Measurements from ENCODE around the gene VANGL2. TPM values are rescaled to one million over a fixed set of nuclear protein-coding genes. Genes with fewer than 3 reads are reported as not detected.

Gene VANGL2
- total RNA-seq, 1 donor from 2014 or later = 5.5 TPM

- peaks cover 49% of the 10 kb centered on the region for H3K4me1 Mint-ChIP-seq
- H3K27me3 Mint-ChIP-seq = no peaks in the 10 kb centered on the region
- POLR2A ChIA-PET = interaction anchor here (1.2 kb wide), 2 partner anchors 13 to 21 kb away, joined by 5 to 6 read pairs; no protein-coding TSS in a partner anchor
- no peak overlapping the region for H3K4me3 Mint-ChIP-seq
- TF ChIP-seq CTCF (IDR thresholded peaks at IDR 0.05) = no peak
- no peak for ATAC-seq (ENCODE audit: low read depth)
- DNase-seq = no peak
- intact Hi-C loops (cut with micrococcal nuclease) = no loop called here
- H3K9me3 Mint-ChIP-seq = peaks cover 7% of the 10 kb centered on the region
- H3K27ac Mint-ChIP-seq = peak overlapping the region; percentile 52
- peaks cover 6% of the 10 kb centered on the region for H3K36me3 Mint-ChIP-seq (ENCODE audit: low read depth)
- CTCF ChIA-PET = interaction anchor here (1.5 kb wide), 1 partner anchor 17 kb away, joined by 4 read pairs; no protein-coding TSS in a partner anchor
Measured at GRCh38 chr1:160467576-160467975, 67.2 kb downstream of the VANGL2 start.

- intact Hi-C loops (cut with micrococcal nuclease) = no loop called here
- Mint-ChIP-seq H3K27ac (no peak overlapping the region), H3K4me1 (peaks cover 18% of the 10 kb centered on the region), H3K9me3 (no peaks in the 10 kb centered on the region), H3K27me3 (no peaks in the 10 kb centered on the region), H3K4me3 (no peak overlapping the region), H3K36me3 (ENCODE audit: low read depth) (no peaks in the 10 kb centered on the region)
- ChIA-PET CTCF (interaction anchor here (1.7 kb wide), 1 partner anchor 43 kb away, joined by 4 read pairs; no protein-coding TSS in a partner anchor), POLR2A (interaction anchor here (1.2 to 2.3 kb wide), 4 partner anchors 17 to 134 kb away, joined by 3 to 19 read pairs (median 4); no protein-coding TSS in a partner anchor)
- no peak for TF ChIP-seq CTCF (IDR thresholded peaks at IDR 0.05)
- no peak for ATAC-seq (ENCODE audit: low read depth)
- no peak for DNase-seq
Measured at GRCh38 chr1:160471253-160471652, 70.9 kb downstream of the VANGL2 start.

- Mint-ChIP-seq H3K9me3 (no peaks in the 10 kb centered on the region), H3K27me3 (no peaks in the 10 kb centered on the region), H3K36me3 (ENCODE audit: low read depth) (no peaks in the 10 kb centered on the region), H3K27ac (no peak overlapping the region), H3K4me1 (peaks cover 11% of the 10 kb centered on the region), H3K4me3 (no peak overlapping the region)
- TF ChIP-seq CTCF (IDR thresholded peaks at IDR 0.05) = no peak
- ATAC-seq (ENCODE audit: low read depth) (no peak), DNase-seq (no peak)
- CTCF ChIA-PET = interaction anchor here (0.6 kb wide), 1 partner anchor 518 kb away, joined by 3 read pairs; no protein-coding TSS in a partner anchor
- POLR2A ChIA-PET = interaction anchor here (0.6 kb wide), 1 partner anchor 125 kb away, joined by 3 read pairs; no protein-coding TSS in a partner anchor
- intact Hi-C loops (cut with micrococcal nuclease) = no loop called here
Measured at GRCh38 chr1:160472112-160472511, 71.7 kb downstream of the VANGL2 start.

- peaks cover 5% of the 10 kb centered on the region for H3K9me3 Mint-ChIP-seq
- H3K4me1 Mint-ChIP-seq = peaks cover 16% of the 10 kb centered on the region
- no peaks in the 10 kb centered on the region for H3K27me3 Mint-ChIP-seq
- intact Hi-C loops (cut with micrococcal nuclease) = loop anchor here (1.0 to 2.0 kb wide), 5 partner anchors 9 to 46 kb away; no protein-coding TSS in a partner anchor
- no peaks in the 10 kb centered on the region for H3K36me3 Mint-ChIP-seq (ENCODE audit: low read depth)
- no peak overlapping the region for H3K4me3 Mint-ChIP-seq
- DNase-seq (no peak), ATAC-seq (ENCODE audit: low read depth) (peak; percentile 95)
- H3K27ac Mint-ChIP-seq = no peak overlapping the region
- no peak for TF ChIP-seq CTCF (IDR thresholded peaks at IDR 0.05)
- POLR2A ChIA-PET = interaction anchor here (1.1 to 2.6 kb wide), 10 partner anchors 10 to 66 kb away, joined by 3 to 28 read pairs (median 9); no protein-coding TSS in a partner anchor
- CTCF ChIA-PET = interaction anchor here (0.9 to 2.1 kb wide), 5 partner anchors 8 to 70 kb away, joined by 3 to 7 read pairs (median 3); no protein-coding TSS in a partner anchor
Measured at GRCh38 chr1:160474392-160475242, 74.3 kb downstream of the VANGL2 start.

Other genes with a start within 250 kb of the VANGL2 start
- gene ATP1A4, start 249.0 kb upstream of the VANGL2 start, total RNA-seq = not detected in 2 replicates
- not detected in 2 replicates for gene CASQ1, start 210.0 kb upstream of the VANGL2 start, total RNA-seq
- gene PEA15, start 195.2 kb upstream of the VANGL2 start, total RNA-seq = 107 and 111 TPM in 2 replicates
- 155 and 172 TPM in 2 replicates for gene DCAF8, start 138.0 kb upstream of the VANGL2 start, total RNA-seq
- 43.7 and 50.3 TPM in 2 replicates for gene PEX19, start 115.4 kb upstream of the VANGL2 start, total RNA-seq
- gene COPA, start 57.3 kb upstream of the VANGL2 start, total RNA-seq = 161 and 174 TPM in 2 replicates
- gene NCSTN, start 57.2 kb upstream of the VANGL2 start, total RNA-seq = 108 and 118 TPM in 2 replicates
- 0.46 and 0.71 TPM in 2 replicates for gene NHLH1, start 33.5 kb upstream of the VANGL2 start, total RNA-seq
- gene SLAMF6, start 122.7 kb downstream of the VANGL2 start, total RNA-seq = 28.7 and 31.2 TPM in 2 replicates
- gene CD84, start 178.9 kb downstream of the VANGL2 start, total RNA-seq = 57.5 and 65.5 TPM in 2 replicates
- gene SLAMF1, start 246.5 kb downstream of the VANGL2 start, total RNA-seq = 85.7 and 91.7 TPM in 2 replicates